Suppressor macrophage treated with lipopolysaccharide for 4 hours (primary cell): ENCODE data around the gene WFDC1.

Experiments used
- DNase-seq: peaks from one replicate; pipeline ENCODE4 v3.0.0-alpha.2; 2020

WFDC1 gene, protein sequence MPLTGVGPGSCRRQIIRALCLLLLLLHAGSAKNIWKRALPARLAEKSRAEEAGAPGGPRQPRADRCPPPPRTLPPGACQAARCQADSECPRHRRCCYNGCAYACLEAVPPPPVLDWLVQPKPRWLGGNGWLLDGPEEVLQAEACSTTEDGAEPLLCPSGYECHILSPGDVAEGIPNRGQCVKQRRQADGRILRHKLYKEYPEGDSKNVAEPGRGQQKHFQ

DNA sequence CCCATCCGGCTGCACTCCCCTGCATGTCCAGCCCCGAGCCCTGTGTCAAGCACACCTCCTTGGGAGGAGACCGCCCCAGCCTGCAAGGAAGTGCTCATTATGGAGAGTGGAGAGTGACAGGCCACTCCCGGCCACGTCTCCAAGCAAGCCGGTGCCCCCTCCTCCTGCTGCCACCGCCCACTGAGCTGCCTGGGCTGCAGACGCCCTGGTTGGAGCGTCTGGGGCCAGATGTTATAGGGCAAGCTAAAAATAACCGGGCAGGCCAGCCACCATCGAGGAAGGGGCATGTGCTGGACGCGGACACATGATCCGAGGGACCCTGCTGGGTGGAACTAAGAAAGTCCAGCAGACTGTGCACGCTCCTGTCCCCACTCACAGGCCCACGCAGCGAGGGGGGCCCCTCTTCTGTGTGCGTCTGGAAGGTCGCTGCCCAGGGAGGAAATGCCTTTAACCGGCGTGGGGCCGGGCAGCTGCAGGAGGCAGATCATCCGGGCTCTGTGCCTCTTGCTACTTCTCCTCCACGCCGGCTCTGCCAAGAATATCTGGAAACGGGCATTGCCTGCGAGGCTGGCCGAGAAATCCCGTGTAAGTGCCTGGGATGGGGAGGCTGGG, at the start of gene WFDC1:
Gene WFDC1, plus strand, starts transcription at position 348 of the 612 bp plus-strand sequence. Its CDS starts 94 bp downstream, at position 442.
- DNase-seq, result peak; percentile 12

DNA sequence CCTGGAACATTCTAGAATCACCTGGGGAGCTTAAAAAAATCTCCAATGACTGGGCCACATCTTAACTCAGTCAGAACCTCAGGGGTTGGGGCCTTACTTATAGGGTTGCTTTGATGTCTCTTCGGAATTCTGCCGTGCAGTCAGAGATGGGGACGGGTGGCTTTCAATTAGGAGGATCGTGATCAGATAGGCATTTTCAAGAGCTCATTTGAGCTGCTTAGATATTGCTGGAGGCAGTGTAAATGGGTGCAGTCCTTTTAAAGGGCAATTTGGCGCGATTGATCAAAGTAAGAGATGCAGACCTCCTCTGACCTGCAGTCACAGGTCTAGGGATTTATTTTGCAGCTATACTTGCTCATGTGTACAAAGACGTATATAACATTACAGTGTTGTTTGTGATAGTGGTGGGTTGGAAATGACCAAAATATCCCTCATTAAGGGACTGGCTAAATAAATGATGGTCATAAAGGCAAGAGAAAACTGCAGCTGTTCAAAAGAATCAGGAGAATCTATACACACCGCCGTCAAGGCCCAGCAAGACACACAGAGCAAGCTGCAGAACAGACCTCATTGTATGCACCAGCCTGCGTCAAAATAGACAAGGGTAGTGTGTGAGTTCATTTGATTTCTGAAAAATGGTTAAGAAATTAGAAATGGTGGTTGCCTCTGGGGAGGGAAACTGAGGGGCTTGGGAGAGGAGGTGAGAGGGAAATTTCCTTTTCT, 48.6 kb upstream of the WFDC1 start:
- no peak for DNase-seq

DNA sequence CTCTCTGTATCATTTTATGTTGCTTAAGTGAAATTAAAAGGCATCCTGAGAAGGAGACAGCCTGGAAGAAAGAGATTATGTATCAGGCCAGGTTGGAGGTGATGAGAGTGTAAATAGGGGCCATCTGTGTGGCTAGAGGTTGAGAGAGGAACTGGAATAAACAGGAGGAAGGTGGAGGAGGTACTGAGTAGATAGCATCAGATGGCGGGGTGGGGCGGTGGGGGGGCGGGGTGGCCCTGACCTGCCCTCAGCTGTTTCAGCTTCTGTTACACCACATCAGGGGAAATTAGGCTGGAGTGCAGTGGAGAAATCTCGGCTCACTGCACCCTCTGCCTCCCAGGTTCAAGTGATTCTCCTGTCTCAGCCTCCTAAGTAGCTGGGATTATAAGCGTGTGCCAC, 48.0 kb upstream of the WFDC1 start:
- no peak for DNase-seq

DNA sequence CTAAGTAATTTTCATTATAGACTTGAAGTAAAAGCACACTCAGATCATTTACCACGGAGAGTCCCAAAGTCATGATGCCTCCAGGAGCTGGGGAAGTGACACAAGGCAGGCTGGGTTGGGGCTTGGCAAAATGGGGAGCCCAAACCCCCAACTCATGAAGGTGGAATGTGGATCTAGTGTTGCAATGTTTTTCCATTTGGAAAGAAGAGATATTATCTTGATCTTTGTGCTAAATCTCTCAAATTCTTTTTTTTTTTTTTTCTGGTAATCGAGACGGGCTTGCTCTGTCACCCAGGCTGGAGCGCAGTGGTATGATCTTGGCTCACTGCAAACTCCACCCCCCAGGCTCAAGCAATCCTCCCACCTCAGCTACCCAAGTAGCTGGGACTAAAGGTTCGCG, 47.3 kb upstream of the WFDC1 start:
- no peak for DNase-seq

DNA sequence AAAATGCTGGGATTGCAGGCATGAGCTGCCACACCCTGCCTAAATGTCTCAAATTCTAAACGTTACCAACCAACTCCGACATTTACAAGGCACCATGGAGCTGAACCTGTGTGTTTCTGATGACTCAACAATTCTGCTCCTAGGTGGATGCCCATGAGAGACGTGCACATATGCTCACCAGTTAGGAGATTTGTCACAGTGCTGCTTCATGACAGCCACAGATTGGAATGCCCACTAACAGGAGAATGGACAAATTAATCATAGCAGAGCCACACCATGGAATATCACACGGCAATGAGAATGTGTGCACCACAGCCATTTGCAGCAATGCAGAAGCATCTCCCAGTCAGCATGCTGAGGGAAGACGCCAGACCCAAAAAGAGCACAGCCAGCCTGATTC, 46.8 kb upstream of the WFDC1 start:
- no peak for DNase-seq

DNA sequence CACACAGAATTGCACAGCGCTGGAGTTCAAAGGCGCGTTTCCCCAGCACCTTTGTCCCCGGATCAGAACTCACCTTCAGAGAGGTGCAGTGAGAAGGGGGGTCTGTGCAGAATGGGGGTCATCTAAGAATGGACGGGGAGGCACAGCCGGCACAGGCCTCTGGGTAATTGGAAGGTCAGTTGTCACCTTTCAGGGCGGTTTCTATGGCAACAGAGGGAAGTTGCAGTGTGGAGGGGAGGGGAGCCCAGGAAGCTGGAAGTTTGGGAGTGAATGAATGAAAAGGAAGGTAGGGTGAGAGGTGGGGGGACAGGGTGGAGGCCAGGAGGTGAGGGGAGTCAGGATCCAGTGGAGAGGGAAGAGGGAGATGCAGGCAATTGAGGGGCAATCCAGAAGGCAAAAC, 42.5 kb upstream of the WFDC1 start:
- DNase-seq, result no peak

DNA sequence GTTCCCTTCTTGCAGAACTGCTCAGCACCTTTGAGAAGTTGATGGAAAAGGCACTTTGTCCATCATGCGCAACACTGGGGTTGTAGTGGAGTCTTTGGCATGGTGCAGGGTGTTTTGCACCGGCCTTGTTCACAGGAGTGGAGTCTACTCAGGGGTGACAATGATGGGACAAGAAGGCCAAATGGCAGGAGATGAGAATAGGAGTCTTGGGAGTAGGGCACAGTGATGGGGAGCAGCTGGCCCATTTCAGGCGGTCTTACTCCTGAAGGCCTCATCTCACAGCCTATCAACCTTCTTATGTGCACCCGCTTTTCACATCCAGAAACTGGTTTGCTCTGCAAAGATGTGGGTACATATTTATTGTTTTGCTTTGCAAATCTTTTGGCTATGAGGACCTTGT, 41.5 kb upstream of the WFDC1 start:
- DNase-seq, result no peak

DNA sequence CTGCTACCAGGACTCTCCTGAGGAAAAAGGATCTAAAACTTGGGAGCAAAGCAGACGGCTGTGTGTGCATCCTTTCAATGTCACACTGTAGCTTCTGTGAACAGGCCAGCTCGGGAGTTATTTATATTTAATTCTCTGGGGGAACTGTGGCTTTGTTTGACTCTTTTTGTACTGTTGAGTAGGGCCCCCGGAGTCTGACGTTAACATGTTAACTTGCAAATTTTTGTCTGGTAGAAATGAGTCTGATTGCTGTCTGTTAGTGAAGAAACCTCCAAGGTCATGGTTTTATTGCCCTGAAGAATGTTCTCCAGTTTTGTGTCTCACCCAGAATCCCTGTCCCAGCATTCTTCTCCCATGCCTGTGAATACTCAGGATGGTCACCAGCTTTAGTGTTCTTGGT, 40.6 kb upstream of the WFDC1 start:
- DNase-seq, result no peak

DNA sequence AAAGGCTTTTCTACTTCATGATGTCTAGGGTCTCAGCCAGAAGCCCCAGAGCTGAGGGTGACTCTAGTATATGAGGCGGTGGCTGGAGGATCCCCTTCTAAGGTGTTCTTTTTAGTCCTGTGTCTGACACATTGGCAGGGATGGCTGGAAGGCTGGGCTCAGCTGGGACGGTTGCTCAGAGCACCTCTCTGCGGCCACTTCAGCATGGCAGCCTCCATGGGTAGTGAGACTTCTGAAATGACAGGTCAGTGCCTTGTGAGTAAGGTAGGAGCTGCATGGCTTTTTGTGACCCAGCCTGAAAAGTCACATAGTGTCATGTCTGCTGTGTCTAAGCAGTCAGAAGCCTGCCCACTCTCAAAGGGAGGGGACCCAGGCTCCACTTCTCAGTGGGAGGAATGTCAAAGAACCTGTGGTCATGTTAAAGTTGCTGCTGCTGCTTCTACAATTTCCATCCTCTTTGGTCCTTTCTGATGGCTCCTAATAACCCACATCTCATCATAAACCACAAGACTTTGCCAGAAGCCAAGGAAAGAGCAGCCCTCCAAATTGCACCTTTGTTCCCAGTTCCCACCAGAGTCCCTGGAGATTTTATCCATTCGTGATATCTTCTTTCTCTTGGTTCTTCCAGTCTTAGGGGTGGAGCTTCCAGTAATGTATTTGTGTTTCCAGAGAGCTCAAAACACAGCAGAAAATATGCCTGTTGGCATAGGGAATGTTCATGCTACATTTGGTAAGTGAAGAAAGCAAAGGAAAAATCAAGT, 39.4 kb upstream of the WFDC1 start:
- DNase-seq, result no peak

DNA sequence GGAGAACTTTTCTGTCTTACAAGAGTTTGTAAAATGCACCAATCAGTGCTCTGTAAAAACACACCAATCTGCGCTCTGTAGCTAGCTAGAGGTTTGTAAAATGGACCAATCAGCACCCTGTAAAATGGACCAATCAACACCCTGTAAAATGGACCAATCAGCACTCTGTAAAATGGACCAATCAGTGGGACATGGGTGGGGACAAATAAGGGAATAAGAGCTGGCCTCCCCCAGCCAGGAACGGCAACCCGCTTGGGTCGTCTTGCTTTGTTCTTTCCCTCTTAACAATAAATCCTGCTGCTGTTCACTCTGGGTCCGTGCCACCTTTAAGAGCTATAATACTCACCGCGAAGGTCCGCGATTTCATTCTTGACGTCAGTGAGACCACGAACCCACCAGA, 36.4 kb upstream of the WFDC1 start:
- DNase-seq, result no peak

DNA sequence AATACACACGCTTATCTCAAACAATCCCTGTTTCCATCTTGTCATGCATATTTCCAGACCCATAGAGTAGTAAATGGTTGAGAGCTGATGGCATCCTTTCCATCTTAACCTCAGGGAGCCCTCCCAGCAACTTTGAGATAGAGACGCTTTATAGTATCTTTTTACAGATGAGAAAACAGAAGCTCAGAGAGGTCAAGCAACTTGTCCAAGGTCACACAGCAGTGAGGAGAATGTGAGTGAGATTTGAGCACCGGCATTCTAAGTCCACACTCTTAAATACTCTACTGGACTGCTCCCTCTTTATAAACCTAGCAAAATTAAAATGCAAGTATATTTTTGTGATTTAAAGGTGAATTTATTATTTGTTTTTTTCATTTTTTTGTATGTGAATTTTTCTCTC, 35.0 kb upstream of the WFDC1 start:
- DNase-seq, result no peak

DNA sequence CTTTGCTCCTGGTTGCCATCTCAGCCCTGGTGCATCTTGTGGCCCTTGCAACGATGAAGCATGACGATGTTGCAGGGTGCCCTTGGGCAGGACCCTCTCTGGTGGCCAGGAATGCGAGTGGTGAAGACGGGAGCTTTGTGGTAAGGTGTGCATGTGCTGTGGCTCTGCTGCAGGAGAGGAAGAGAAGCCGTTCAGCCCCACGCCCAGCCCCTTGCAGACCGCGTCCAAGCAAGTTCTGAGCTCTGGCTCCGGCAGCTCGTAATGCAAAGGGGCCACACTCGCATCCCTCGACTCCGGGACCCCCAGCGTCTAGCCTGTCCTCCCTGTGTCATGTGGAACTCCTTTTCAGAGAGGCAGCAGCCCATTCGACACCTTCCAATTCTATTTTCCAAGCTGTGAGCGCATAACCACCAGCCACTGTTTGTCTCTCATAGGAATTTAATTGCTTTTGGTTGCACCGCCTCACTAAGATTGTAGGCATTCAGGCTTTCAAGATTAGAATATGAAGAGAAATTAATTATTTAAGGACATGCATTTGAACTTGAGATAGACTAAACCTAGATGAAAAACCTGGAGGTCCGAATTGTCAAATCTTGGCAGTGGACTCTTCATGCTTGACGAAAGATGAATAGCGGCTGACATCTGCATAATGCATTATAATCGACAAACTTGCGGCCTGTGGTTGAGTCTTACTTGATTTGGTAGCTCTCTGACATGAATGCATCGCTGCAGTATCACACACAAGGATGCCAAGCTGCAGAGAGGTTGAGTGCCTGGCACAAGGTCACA, 33.7 kb upstream of the WFDC1 start:
- no peak for DNase-seq

DNA sequence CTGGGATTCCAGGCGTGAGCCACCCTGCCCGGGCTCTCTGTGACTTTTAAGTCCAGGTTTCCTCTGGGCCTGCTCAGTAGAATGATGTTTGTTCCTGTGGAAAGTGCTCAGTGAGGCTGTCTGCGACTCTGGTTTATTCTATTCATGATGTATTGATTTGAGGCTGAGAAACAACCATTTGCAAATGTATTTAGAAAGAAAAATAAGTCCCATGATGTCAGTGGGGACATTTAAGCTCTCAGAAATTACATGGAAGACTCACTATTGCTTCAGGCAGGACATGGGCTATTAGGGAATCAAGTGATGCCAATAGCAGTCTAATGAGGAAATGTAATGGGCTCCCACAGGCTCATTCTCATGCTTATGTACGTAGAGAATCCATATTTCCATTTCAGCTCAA, 32.6 kb upstream of the WFDC1 start:
- DNase-seq, result no peak

DNA sequence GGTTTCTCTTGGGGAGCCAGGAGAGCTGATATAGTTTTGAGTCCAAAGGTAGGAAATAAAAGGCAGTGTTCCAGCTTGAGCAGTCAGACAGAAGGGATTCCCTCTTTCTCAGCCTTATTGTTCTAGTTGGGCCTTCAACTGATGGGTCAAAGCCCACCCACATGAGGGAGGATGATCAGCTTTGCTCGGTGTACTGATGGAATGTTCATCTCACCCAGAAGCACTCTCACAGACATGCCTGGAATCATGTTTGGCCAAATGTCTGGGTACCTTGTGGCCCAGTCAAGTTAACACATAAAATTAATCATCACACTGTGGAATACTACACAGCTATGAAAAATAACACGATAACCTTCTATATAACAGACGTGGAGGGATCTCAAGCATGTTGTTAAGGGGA, 31.7 kb upstream of the WFDC1 start:
- no peak for DNase-seq

DNA sequence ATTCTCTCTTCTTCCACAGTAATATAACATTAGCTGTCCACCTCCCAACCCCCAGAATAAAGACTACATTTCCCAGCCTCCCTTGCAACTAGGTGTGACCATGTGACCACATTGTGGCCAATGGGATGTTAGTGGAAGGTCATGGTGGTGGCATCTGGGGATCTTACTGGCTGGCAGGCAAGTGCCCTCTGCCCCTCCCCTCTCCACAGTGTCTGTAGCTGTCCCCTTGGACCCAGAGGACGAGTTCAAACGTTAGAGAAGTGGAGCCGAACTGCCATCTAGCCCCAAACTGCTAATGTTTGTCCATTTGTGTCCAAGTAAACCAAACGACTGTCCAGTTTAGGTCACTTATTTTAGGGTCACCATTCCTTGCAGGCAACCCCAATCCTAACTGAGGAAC, 28.2 kb upstream of the WFDC1 start:
- DNase-seq, result peak; percentile 51

DNA sequence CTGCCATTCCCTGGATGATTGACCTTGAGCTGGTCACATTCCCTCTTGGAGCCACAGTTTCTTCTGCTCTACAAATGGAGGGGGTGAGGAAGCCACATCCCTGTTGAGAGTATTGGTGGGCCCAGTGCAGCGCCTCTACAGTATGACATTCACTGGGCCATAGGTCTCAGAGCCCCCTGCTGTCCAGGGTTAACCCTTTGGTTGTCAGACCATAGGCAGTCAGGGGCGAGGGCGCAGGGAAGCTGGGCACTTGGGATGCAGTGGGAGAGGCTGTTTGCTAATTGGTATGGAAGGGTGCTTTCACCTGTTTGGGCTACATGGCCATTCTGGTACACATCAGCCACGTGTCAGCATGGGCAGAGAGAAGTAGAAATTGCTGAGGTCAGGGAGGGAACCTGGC, 27.3 kb upstream of the WFDC1 start:
- no peak for DNase-seq

DNA sequence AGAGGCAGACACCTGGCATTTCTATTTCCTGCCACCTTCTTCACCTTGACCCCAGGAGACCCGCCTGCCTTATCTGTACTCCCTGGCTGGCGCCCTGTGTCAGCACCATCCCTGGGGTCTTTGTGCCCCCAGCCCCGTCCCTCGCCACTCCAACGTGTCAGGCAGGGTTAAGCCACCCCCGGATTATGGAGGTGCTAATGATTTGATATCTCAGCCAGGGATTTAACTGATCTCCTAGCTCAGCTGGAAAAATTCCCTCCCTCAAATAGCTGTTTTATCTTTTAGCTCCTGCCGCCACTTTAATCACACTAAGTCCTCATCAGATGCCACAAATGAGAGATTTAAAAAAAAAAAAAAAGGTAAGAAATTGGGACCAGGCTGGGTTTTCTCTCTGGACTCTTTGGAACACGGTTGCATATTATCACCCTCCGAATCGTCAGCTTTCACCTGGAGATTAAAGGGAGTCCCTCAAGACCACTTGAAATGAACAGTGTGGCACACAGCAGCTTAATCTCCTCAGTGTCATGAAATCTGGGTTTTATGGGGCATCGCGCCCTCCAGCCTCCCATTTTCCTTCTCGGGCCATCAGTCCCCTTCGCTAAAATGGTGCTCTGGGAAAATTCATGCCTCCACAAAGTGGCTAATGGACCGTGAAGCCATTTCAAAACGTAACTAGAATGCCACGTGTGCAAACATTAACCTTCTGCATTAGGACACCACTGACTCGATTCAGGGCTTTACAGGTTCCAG, 26.2 kb upstream of the WFDC1 start:
- no peak for DNase-seq

DNA sequence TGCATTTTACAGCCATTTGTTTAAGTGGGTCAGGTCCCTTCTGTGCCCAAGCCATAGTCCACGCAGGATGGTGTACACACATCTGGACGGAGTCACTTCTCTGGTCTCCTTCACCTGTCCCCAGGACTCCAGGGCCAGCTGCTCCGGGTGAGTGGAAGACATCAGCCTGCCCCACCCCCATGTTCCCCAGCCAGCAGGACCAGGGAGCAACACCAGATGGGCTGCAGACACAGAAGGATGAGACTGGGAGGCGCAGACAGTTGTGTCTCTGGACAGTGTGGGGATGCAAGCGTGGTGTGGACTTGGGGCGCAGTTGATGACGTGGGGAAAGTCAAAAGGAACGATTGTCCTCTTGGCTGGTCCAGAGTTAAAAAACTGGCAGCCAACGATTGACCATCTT, 24.6 kb upstream of the WFDC1 start:
- DNase-seq, result no peak

DNA sequence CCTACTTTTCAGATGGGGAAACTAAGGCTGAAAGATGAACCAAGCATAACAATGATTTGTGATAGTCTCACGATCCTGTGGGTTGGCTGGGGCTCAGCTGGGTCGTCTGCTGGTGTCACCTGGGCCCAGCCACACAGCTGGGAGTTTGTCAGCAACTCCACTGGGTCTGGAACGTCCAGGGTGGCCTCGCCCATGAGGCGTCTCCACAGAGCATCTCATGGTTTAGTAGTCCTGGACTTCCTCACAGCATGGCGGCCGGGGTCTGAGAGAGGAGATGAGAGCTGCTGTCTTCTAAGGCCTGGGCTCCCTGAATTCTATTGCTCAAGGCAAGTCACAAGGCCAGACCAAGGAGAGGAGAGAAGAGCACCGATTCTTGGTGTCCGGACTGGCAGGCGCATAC, 24.1 kb upstream of the WFDC1 start:
- DNase-seq, result no peak

DNA sequence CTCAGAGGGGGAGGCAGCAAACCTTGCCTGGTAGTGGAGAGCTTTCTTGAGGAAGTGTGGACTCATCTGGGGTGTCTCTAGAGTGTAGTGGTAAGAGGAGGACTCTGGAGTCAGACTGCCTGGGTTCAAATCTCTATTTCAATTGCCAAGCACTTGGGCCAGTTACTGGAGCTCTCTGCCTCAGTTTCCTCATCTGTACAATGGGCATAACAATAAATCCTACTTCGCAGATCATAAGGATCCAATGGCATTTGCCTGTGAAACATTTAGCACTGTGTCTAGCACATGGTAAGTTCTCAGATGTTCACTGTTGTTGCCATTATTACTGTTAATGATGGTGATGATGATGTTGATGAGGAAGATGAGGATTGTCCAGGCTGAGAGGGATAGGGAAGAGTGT, 23.6 kb upstream of the WFDC1 start:
- no peak for DNase-seq

DNA sequence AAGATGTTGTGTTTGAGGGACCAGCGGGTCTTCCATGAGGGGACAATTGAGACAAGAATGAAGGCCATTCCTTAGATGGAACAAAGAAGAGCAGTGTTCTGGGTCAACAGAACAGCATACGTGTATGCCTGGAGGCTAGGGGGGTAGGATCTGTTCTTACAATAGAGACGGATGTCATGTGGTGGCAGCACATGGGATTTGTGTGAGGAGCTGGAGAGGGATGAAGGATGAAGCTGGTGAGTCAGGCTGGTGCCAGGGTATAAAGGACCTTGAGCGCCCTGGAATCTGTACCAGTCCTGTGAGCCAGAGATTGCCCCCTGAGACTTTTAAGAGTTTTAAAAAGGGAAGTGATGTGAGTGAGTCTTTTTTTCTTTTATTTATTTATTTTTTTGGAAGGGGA, 22.8 kb upstream of the WFDC1 start:
- DNase-seq, result no peak

DNA sequence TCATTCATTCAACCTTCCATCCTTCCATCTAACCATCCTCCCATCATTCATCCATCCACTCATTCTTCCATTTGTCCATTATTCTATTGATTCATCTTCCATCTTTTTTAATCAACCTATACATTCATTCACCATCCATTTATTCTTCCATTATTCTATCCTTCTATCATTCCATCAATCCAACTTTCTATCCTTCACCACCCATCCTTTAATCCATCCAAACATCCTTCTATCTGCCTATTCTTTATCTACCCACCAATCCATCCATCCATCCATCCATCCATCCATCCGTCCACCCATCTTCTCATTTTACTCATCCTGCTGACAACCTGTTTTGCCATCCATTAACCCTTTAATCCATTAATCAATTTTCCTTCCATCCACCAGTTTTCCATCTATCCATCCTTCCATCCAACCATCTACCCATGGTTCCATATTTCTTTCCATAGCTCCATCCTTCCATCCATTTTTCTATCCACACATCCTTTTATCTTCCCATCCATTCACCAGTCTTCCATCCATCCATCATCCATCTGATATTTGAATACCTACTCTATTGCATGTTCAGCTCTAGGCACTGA, 21.8 kb upstream of the WFDC1 start:
- DNase-seq, result no peak
